WTC11 (cell line): Measurements from ENCODE around the gene MAST1. TPM values are rescaled to one million over a fixed set of nuclear protein-coding genes. Genes with fewer than 3 reads are reported as not detected.
A peak's percentile ranks its signal among the peaks of the same experiment; 100 is the strongest.

Experiments
- AFF4 ChIP-seq: sonication (generic); formaldehyde crosslinking; IDR thresholded peaks from 2 replicates; pipeline ENCODE4 v1.8.1; 2023; ENCODE audit warnings: mild to moderate bottlenecking, missing genetic modification reagents, borderline replicate concordance
- ATF2 ChIP-seq: sonication (generic); formaldehyde crosslinking; IDR thresholded peaks from 2 replicates; pipeline ENCODE4 v1.8.1; 2022; ENCODE audit warnings: low read depth, missing genetic modification reagents, borderline replicate concordance
- ATF3 ChIP-seq: sonication (generic); formaldehyde crosslinking; conservative IDR thresholded peaks from 2 replicates; pipeline ENCODE4 v1.8.1; 2022; ENCODE audit warnings: mild to moderate bottlenecking, missing genetic modification reagents
- CREM ChIP-seq: sonication (generic); formaldehyde crosslinking; IDR thresholded peaks from 2 replicates; pipeline ENCODE4 v1.8.1; 2022; ENCODE audit warnings: mild to moderate bottlenecking, missing genetic modification reagents, moderate library complexity
- CTCF ChIP-seq: fragments of 200-600 bp; IDR thresholded peaks from 2 replicates; pipeline ENCODE4 v1.8.0; 2022; ENCODE audit warnings: antibody characterized with exemption
- E2F4 ChIP-seq: sonication (generic); formaldehyde crosslinking; IDR thresholded peaks from 2 replicates; pipeline ENCODE4 v1.8.1; 2022; ENCODE audit warnings: low read depth, mild to moderate bottlenecking, moderate library complexity, missing genetic modification reagents, borderline replicate concordance
- E2F5 ChIP-seq: sonication (generic); formaldehyde crosslinking; IDR thresholded peaks from 2 replicates; pipeline ENCODE4 v1.8.1; 2022; ENCODE audit warnings: mild to moderate bottlenecking, moderate library complexity, missing genetic modification reagents
- EMX1 ChIP-seq: fragments of 250-450 bp; sonication (Bioruptor Pico); IDR thresholded peaks from 2 replicates; pipeline ENCODE4 v1.8.0; 2021; ENCODE audit warnings: mild to moderate bottlenecking
- ETV6 ChIP-seq: sonication (generic); formaldehyde crosslinking; IDR thresholded peaks from 2 replicates; pipeline ENCODE4 v1.8.1; 2022; ENCODE audit warnings: mild to moderate bottlenecking, missing genetic modification reagents
- FOXP1 ChIP-seq: sonication (generic); formaldehyde crosslinking; IDR thresholded peaks from 2 replicates; pipeline ENCODE4 v1.8.0; 2022; ENCODE audit warnings: missing genetic modification reagents, mild to moderate bottlenecking, moderate library complexity, borderline replicate concordance
- GABPB1 ChIP-seq: sonication (generic); formaldehyde crosslinking; IDR thresholded peaks from 2 replicates; pipeline ENCODE4 v1.8.1; 2023; ENCODE audit warnings: mild to moderate bottlenecking, missing genetic modification reagents
- GTF2I ChIP-seq: fragments of 250-450 bp; sonication (Bioruptor Pico); conservative IDR thresholded peaks from 2 replicates; pipeline ENCODE4 v1.4.0; 2021; ENCODE audit warnings: mild to moderate bottlenecking
- HMGA2 ChIP-seq: fragments of 250-450 bp; sonication (Bioruptor Pico); IDR thresholded peaks from 2 replicates; pipeline ENCODE4 v1.4.0; 2021; ENCODE audit warnings: mild to moderate bottlenecking, moderate library complexity
- IRF2 ChIP-seq: sonication (generic); formaldehyde crosslinking; IDR thresholded peaks from 2 replicates; pipeline ENCODE4 v1.8.0; 2022; ENCODE audit warnings: low read depth, missing genetic modification reagents, borderline replicate concordance
- MAX ChIP-seq: sonication (generic); formaldehyde crosslinking; IDR thresholded peaks from 2 replicates; pipeline ENCODE4 v1.8.0; 2022; ENCODE audit warnings: mild to moderate bottlenecking, missing genetic modification reagents
- MYBL2 ChIP-seq: sonication (generic); formaldehyde crosslinking; IDR thresholded peaks from 2 replicates; pipeline ENCODE4 v1.8.1; 2023; ENCODE audit warnings: mild to moderate bottlenecking, moderate library complexity, missing genetic modification reagents
- PRRX2 ChIP-seq: fragments of 250-450 bp; sonication (Bioruptor Pico); IDR thresholded peaks from 2 replicates; pipeline ENCODE4 v1.8.0; 2021; ENCODE audit warnings: mild to moderate bottlenecking
- SP1 ChIP-seq: sonication (generic); formaldehyde crosslinking; conservative IDR thresholded peaks from 2 replicates; pipeline ENCODE4 v1.8.1; 2022; ENCODE audit warnings: missing genetic modification reagents
- STAT6 ChIP-seq: sonication (generic); formaldehyde crosslinking; conservative IDR thresholded peaks from 2 replicates; pipeline ENCODE4 v1.8.1; 2023; ENCODE audit warnings: mild to moderate bottlenecking, low read depth, missing genetic modification reagents, moderate library complexity
- ZNF121 ChIP-seq: sonication (generic); formaldehyde crosslinking; IDR thresholded peaks from 2 replicates; pipeline ENCODE4 v1.8.0; 2023; ENCODE audit warnings: missing genetic modification reagents
- ZNF671 ChIP-seq: fragments of 250-450 bp; sonication (Bioruptor Pico); IDR thresholded peaks from 2 replicates; pipeline ENCODE4 v1.8.0; 2021; ENCODE audit warnings: mild to moderate bottlenecking
- total RNA-seq: library from RNA; stranded (reverse); gene quantifications from 3 replicates; pipeline ENCODE4 v1.2.3, GENCODE V29; 2021

MAST1 gene
- total RNA-seq, 1 experiment from 2014 or later = 24.3 TPM

- TF ChIP-seq ETV6 (CRISPR knock-in tag) (no peak), GABPB1 (CRISPR knock-in tag) (no peak; the same call in 1 of the 2 replicates), MYBL2 (CRISPR knock-in tag) (0 out of 2 replicates have a peak, but pooled peaks have one; percentile 47), ZNF671 (CRISPR knock-in tag) (no peak), E2F5 (peak; percentile 63; the same call in 1 of the 2 replicates), PRRX2 (CRISPR knock-in tag) (no peak; the same call in 1 of the 2 replicates), CTCF (no peak), IRF2 (no peak), EMX1 (CRISPR knock-in tag) (no peak), E2F4 (CRISPR knock-in tag) (no peak), ATF2 (CRISPR knock-in tag) (no peak), ZNF121 (CRISPR knock-in tag) (no peak), FOXP1 (CRISPR knock-in tag) (0 out of 2 replicates have a peak, but pooled peaks have one; percentile 23), GTF2I (no peak), AFF4 (no peak), ATF3 (CRISPR knock-in tag) (no peak), HMGA2 (CRISPR knock-in tag) (no peak), SP1 (CRISPR knock-in tag) (peak; percentile 84), MAX (CRISPR knock-in tag) (peak; percentile 69; the same call in 1 of the 2 replicates), CREM (CRISPR knock-in tag) (peak; percentile 75), STAT6 (CRISPR knock-in tag) (no peak)
Measured at GRCh38 chr19:12793290-12794195, 44.8 kb upstream of the MAST1 start (continued).
